Measurements from ENCODE around the gene PJVK. TPM values are rescaled to one million over a fixed set of nuclear protein-coding genes. Genes with fewer than 3 reads are reported as not detected.
"Not testable (repeated sequence)": the region's sequence is repeated elsewhere in the genome, so short reads cannot be mapped to it uniquely, and the experiment has no call there.

Gene PJVK
- total and polyA plus RNA-seq, 9 of the 15 experiments (the other 6 are each of a cell fraction or from before 2014, with no cell fraction given): 0.11 to 1.5 (median 0.73) TPM

- Histone ChIP-seq H3K4me2 (ENCODE audit: insufficient read depth, low read length) (no peak overlapping the region), H4K20me1 (replicated peaks; ENCODE audit: control insufficient read depth, insufficient read depth, low read length) (no peaks in the 10 kb centered on the region), H3K4me1 (replicated peaks in 1 of 2; ENCODE audit: control insufficient read depth in 2 of 2, insufficient read depth in 2 of 2, low read length in 2 of 2) (peaks cover 8 to 11% of the 10 kb centered on the region in 2 experiments; a peak in 4 of 5 replicates), H3K79me2 (ENCODE audit: control insufficient read depth, insufficient read depth, low read length) (no peaks in the 10 kb centered on the region), H3K9me1 (ENCODE audit: control insufficient read depth, insufficient read depth, low read length) (no peaks in the 10 kb centered on the region), H3K9me3 (replicated peaks; ENCODE audit: control insufficient read depth, insufficient read depth, low read depth, low read length) (no peaks in the 10 kb centered on the region), H3K9ac (ENCODE audit: insufficient read depth in 1 of 2, low read depth in 2 of 2, low read length in 2 of 2) (no peak overlapping the region), H2AFZ (ENCODE audit: low read depth, low read length) (no peak overlapping the region), H3K4me3 (no peak overlapping the region), H3K27me3 (ENCODE audit: control insufficient read depth in 2 of 2, insufficient read depth in 2 of 2, low read length in 2 of 2) (no peaks in the 10 kb centered on the region), H3K27ac (ENCODE audit: extremely low read depth, low read depth, low read length) (no peak overlapping the region), H3K36me3 (ENCODE audit: control insufficient read depth, insufficient read depth, low read length) (no peaks in the 10 kb centered on the region)
- DNase-seq (ENCODE audit: extremely low read depth in 1 of 4, low spot score in 3 of 4): no peak
- ChIA-PET POLR2A (interaction anchor here (0.7 to 3.7 kb wide), 2 partner anchors 8 to 81 kb away, joined by 4 to 41 read pairs; no protein-coding TSS in a partner anchor), CTCF (ENCODE audit: low intra/inter-chr PET ratio) (no interaction called here)
- no peak for ATAC-seq
- TF ChIP-seq ELF2 (CRISPR knock-in tag; IDR thresholded peaks at IDR 0.05) (0 out of 2 replicates have a peak, but pooled peaks have one; percentile 15), PCBP1 (IDR thresholded peaks at IDR 0.05; ENCODE audit: low read depth, low read length, poor library complexity, severe bottlenecking) (no peak), NFIC (IDR thresholded peaks at IDR 0.05) (0 out of 2 replicates have a peak, but pooled peaks have one; percentile 26)
- FAIRE-seq: no peak
- in situ Hi-C loops (cut with MboI): no loop called here
- 64% methylated on average over 3 of the region's 3 CpGs for WGBS (ENCODE audit: insufficient coverage, low coverage, missing lambda C conversion rate)
- intact Hi-C loops (cut with micrococcal nuclease): loop anchor here (5.0 kb wide), 1 partner anchor 215 kb away; no protein-coding TSS in a partner anchor
- BruUV-seq (replicated peaks): no TSS peak
These were observed 39.1 kb upstream of the PJVK start for GRCh38 chr2:178412047-178412446.

- TF ChIP-seq ZBTB33 (CRISPR knock-in tag; IDR thresholded peaks at IDR 0.05): peak; percentile 98
- ATAC-seq; FAIRE-seq; H3K36me3 ChIP-seq (ENCODE audit: control insufficient read depth, insufficient read depth, low read length); H3K79me2 ChIP-seq (ENCODE audit: control insufficient read depth, insufficient read depth, low read length); H3K9me1 ChIP-seq (ENCODE audit: control insufficient read depth, insufficient read depth, low read length); H3K27me3 ChIP-seq (ENCODE audit: control insufficient read depth in 2 of 2, insufficient read depth in 2 of 2, low read length in 2 of 2); H3K4me3 ChIP-seq; H3K9ac ChIP-seq (ENCODE audit: insufficient read depth in 1 of 2, low read depth in 2 of 2, low read length in 2 of 2); H3K4me2 ChIP-seq (ENCODE audit: insufficient read depth, low read length); H3K27ac ChIP-seq (ENCODE audit: extremely low read depth, low read depth, low read length); H3K9me3 ChIP-seq (replicated peaks; ENCODE audit: control insufficient read depth, insufficient read depth, low read depth, low read length); DNase-seq (ENCODE audit: extremely low read depth in 1 of 4, low spot score in 3 of 4); H4K20me1 ChIP-seq (replicated peaks; ENCODE audit: control insufficient read depth, insufficient read depth, low read length); BruUV-seq (replicated peaks); in situ Hi-C loops (cut with MboI); CTCF ChIA-PET (ENCODE audit: low intra/inter-chr PET ratio): not testable (repeated sequence)
- 85% methylated on average over 8 of the region's 8 CpGs for WGBS (ENCODE audit: insufficient coverage, low coverage, missing lambda C conversion rate)
- intact Hi-C loops (cut with micrococcal nuclease): loop anchor here (5.0 kb wide), 1 partner anchor 215 kb away; no protein-coding TSS in a partner anchor
- peaks cover 8 to 11% of the 10 kb centered on the region in 2 experiments; a peak in 4 of 5 replicates for H3K4me1 ChIP-seq (replicated peaks in 1 of 2; ENCODE audit: control insufficient read depth in 2 of 2, insufficient read depth in 2 of 2, low read length in 2 of 2)
- POLR2A ChIA-PET: interaction anchor here (2.8 to 3.7 kb wide), 4 partner anchors 9 to 38 kb away, joined by 11 to 41 read pairs (median 22); partner anchors contain the start of genes PJVK and PRKRA
- H2AFZ ChIP-seq (ENCODE audit: low read depth, low read length): peak overlapping the region; percentile 92
These were observed 38.7 kb upstream of the PJVK start for GRCh38 chr2:178412453-178412852.

All from K562 (cell line).